A549 (cell line): ENCODE data around the gene CUL4A. TPM values are rescaled to one million over a fixed set of nuclear protein-coding genes. Genes with fewer than 3 reads are reported as not detected.

Experiments
- ATAC-seq, 2 experiments: fragments of 200-7000 bp in 1 of 2; fragments of >200 bp in 1 of 2; cut with Nextera tagmentation in 1 of 2; cut with Tn5 transposase in 1 of 2; 3 replicates each; pipeline versions ENCODE4 v1.8.0 to v1.9.1; 2018 to 2020; ENCODE audit warnings: mild to moderate bottlenecking in 1 of 2, moderate library complexity in 1 of 2
- CTCF ChIA-PET: fragments of 300-600 bp; sonication (Branson Sonifier 250); formaldehyde crosslinking; extraction: SDS; loops from one replicate; lab custom pipeline; 2021; ENCODE audit warnings: antibody characterized with exemption, inconsistent platforms; lab: Yijun Ruan, JAX
- POLR2A ChIA-PET: fragments of 350-600 bp; formaldehyde crosslinking; extraction: SDS; loops from one replicate; lab custom pipeline; 2021; ENCODE audit warnings: antibody characterized with exemption, inconsistent platforms; lab: Yijun Ruan, JAX
- DNase-seq, 2 experiments: peaks; one replicate each; pipeline versions ENCODE4 v3.0.0 to v3.0.0-alpha.2; 2011 to 2016; ENCODE audit warnings: low read depth in 1 of 2, low spot score in 1 of 2
- FAIRE-seq: peaks from 2 replicates; lab custom pipeline; 2011; peaks lifted over from hg19 to GRCh38; lab: Jason Lieb, UNC
- H3K27ac ChIP-seq, 2 experiments: fragments of >200 bp; sonication (Bioruptor Twin); formaldehyde crosslinking; 3 replicates each; pipeline ENCODE4 v1.5.1; 2016 to 2017
- H3K4me1 ChIP-seq: fragments of >200 bp; sonication (Bioruptor Twin); formaldehyde crosslinking; 3 replicates; pipeline ENCODE4 v1.6.1; 2016
- H3K4me2 ChIP-seq: fragments of >200 bp; sonication (Bioruptor Twin); formaldehyde crosslinking; 3 replicates; pipeline ENCODE4 v1.6.1; 2016
- H3K4me3 ChIP-seq: fragments of >200 bp; sonication (Bioruptor Twin); formaldehyde crosslinking; 3 replicates; pipeline ENCODE4 v1.5.1; 2016
- H3K9me3 ChIP-seq: fragments of >200 bp; sonication (Bioruptor Twin); formaldehyde crosslinking; 3 replicates; pipeline ENCODE4 v1.6.1; 2016
- BHLHE40 ChIP-seq: IDR thresholded peaks from 2 replicates; pipeline ENCODE4 v1.6.1; 2012; ENCODE audit warnings: low read depth, low read length, inconsistent platforms
- CBX8 ChIP-seq: fragments of 200-600 bp; sonication (generic); IDR thresholded peaks from 2 replicates; pipeline ENCODE4 v1.6.1; 2016
- CEBPB ChIP-seq, 2 experiments: fragments of >200 bp in 1 of 2; sonication (Bioruptor Twin) in 1 of 2; formaldehyde crosslinking in 1 of 2; IDR thresholded peaks; 2 replicates each; pipeline ENCODE4 v1.6.1; 2012 to 2016
- CHD4 ChIP-seq: fragments of 200-600 bp; sonication (generic); IDR thresholded peaks from 2 replicates; pipeline ENCODE4 v1.6.1; 2016; ENCODE audit warnings: antibody characterized with exemption, mild to moderate bottlenecking, borderline replicate concordance
- ESRRA ChIP-seq: fragments of 150-350 bp; IDR thresholded peaks from 2 replicates; pipeline ENCODE4 v1.6.1; 2014; ENCODE audit warnings: mild to moderate bottlenecking, low read length, borderline replicate concordance
- FOSB ChIP-seq: fragments of 250-450 bp; sonication (Bioruptor Pico); IDR thresholded peaks from 2 replicates; pipeline ENCODE4 v1.5.0; 2020; ENCODE audit warnings: mild to moderate bottlenecking, moderate library complexity
- POLR2A ChIP-seq: IDR thresholded peaks from 2 replicates; pipeline ENCODE4 v1.6.1; 2012; ENCODE audit warnings: mild to moderate bottlenecking, low read length
- RAD21 ChIP-seq, 2 experiments: fragments of >200 bp in 1 of 2; sonication (Bioruptor Twin) in 1 of 2; formaldehyde crosslinking in 1 of 2; IDR thresholded peaks in 1 of 2; conservative IDR thresholded peaks in 1 of 2; 2 replicates in 1 of 2; 3 replicates in 1 of 2; pipeline ENCODE4 v1.6.1; 2012 to 2018; ENCODE audit warnings: inconsistent platforms in 1 of 2
- RCOR1 ChIP-seq: fragments of 150-350 bp; IDR thresholded peaks from 2 replicates; pipeline ENCODE4 v1.6.1; 2014; ENCODE audit warnings: antibody characterized with exemption, low read length, low read depth
- WGBS: methylation state at CpG from one replicate; pipeline ENCODE4 v1.1.6; 2017; ENCODE audit errors: missing lambda C conversion rate; 5-methylcytosine and 5-hydroxymethylcytosine counted together
- polyA plus RNA-seq, 4 experiments: library from polyadenylated mRNA; depleted of rRNA in 3 of 4; stranded (reverse); fragments of >200 nt; fragmentation: RNase III in 1 of 4; extraction: RNeasy Plus Mini Kit Qiagen cat#74134 plus additional on column Dnase treatment in 1 of 4; gene quantifications; 2 replicates in 3 of 4; 3 replicates in 1 of 4; pipeline ENCODE4 v1.2.3, GENCODE V29; 2011 to 2017
- TF ChIP-seq, protein P1 (sequence below): IDR thresholded peaks from 2 replicates; pipeline ENCODE4 v1.6.1; 2012
- TF ChIP-seq, protein P2 (sequence below): fragments of 200-600 bp; sonication (generic); IDR thresholded peaks from 2 replicates; pipeline ENCODE4 v1.6.1; 2016; ENCODE audit warnings: antibody characterized with exemption, mild to moderate bottlenecking, moderate library complexity
- TF ChIP-seq, protein P3 (sequence below): fragments of 150-350 bp; IDR thresholded peaks from 2 replicates; pipeline ENCODE4 v1.6.1; 2014; ENCODE audit warnings: low read depth, mild to moderate bottlenecking, low read length
- TF ChIP-seq, protein P4 (sequence below): fragments of 450-650 bp; IDR thresholded peaks from 2 replicates; pipeline ENCODE4 v1.6.1; 2014; ENCODE audit warnings: antibody characterized with exemption
- TF ChIP-seq, protein P5 (sequence below): IDR thresholded peaks from 2 replicates; pipeline ENCODE4 v1.6.1; 2012

CUL4A gene
- polyA plus RNA-seq, 2 of the 4 experiments (the other 2 are of a cell fraction) = 49.6 to 55.4 TPM

DNA sequence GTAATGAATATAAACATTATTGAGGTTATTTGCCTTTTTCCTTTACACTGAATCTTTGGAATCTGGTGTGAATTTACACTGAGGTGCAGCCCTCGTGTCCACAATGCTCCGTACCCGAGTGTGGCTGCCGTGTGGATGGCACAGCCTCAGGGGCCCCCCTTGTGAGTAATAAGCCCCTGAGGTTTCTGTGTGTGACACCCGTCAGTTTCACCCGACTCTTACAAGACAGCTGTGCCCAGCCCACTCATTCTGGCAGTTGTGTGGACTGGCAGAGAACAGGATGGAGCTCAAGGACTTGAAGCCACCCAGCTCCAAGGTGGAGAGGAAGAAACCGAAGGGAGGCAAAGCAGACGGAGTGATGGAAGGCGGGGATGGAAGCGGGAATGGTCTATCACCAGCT lies 43.1 kb upstream of the CUL4A start:
- ChIA-PET CTCF (interaction anchor here (0.7 kb wide), 1 partner anchor 10 kb away, joined by 3 read pairs; no protein-coding TSS in a partner anchor), POLR2A (interaction anchor here (0.6 kb wide), 1 partner anchor 24 kb away, joined by 3 read pairs; no protein-coding TSS in a partner anchor)
- no peak overlapping the region for H3K27ac ChIP-seq
- no peaks in the 10 kb centered on the region for H3K4me1 ChIP-seq
- no peak overlapping the region for H3K4me2 ChIP-seq
- FAIRE-seq (no peak), ATAC-seq (no peak), DNase-seq (no peak)
- H3K4me3 ChIP-seq = no peak overlapping the region
- no peaks in the 10 kb centered on the region for H3K9me3 ChIP-seq
- TF ChIP-seq, protein P1, sequence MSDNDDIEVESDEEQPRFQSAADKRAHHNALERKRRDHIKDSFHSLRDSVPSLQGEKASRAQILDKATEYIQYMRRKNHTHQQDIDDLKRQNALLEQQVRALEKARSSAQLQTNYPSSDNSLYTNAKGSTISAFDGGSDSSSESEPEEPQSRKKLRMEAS = no peak
- TF ChIP-seq CHD4 (no peak), CBX8 (no peak), RAD21 (conservative IDR thresholded peaks at IDR 0.05 in 1 of 2, IDR thresholded peaks at IDR 0.05 in 1 of 2) (no peak), RCOR1 (no peak), FOSB (CRISPR knock-in tag) (no peak), CEBPB (IDR thresholded peaks at IDR 0.05) (no peak)
- TF ChIP-seq, protein P2, sequence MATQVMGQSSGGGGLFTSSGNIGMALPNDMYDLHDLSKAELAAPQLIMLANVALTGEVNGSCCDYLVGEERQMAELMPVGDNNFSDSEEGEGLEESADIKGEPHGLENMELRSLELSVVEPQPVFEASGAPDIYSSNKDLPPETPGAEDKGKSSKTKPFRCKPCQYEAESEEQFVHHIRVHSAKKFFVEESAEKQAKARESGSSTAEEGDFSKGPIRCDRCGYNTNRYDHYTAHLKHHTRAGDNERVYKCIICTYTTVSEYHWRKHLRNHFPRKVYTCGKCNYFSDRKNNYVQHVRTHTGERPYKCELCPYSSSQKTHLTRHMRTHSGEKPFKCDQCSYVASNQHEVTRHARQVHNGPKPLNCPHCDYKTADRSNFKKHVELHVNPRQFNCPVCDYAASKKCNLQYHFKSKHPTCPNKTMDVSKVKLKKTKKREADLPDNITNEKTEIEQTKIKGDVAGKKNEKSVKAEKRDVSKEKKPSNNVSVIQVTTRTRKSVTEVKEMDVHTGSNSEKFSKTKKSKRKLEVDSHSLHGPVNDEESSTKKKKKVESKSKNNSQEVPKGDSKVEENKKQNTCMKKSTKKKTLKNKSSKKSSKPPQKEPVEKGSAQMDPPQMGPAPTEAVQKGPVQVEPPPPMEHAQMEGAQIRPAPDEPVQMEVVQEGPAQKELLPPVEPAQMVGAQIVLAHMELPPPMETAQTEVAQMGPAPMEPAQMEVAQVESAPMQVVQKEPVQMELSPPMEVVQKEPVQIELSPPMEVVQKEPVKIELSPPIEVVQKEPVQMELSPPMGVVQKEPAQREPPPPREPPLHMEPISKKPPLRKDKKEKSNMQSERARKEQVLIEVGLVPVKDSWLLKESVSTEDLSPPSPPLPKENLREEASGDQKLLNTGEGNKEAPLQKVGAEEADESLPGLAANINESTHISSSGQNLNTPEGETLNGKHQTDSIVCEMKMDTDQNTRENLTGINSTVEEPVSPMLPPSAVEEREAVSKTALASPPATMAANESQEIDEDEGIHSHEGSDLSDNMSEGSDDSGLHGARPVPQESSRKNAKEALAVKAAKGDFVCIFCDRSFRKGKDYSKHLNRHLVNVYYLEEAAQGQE = no peak
- TF ChIP-seq, protein P3, sequence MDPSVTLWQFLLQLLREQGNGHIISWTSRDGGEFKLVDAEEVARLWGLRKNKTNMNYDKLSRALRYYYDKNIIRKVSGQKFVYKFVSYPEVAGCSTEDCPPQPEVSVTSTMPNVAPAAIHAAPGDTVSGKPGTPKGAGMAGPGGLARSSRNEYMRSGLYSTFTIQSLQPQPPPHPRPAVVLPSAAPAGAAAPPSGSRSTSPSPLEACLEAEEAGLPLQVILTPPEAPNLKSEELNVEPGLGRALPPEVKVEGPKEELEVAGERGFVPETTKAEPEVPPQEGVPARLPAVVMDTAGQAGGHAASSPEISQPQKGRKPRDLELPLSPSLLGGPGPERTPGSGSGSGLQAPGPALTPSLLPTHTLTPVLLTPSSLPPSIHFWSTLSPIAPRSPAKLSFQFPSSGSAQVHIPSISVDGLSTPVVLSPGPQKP = no peak
- 87% methylated on average over 10 of the region's 10 CpGs for WGBS

DNA sequence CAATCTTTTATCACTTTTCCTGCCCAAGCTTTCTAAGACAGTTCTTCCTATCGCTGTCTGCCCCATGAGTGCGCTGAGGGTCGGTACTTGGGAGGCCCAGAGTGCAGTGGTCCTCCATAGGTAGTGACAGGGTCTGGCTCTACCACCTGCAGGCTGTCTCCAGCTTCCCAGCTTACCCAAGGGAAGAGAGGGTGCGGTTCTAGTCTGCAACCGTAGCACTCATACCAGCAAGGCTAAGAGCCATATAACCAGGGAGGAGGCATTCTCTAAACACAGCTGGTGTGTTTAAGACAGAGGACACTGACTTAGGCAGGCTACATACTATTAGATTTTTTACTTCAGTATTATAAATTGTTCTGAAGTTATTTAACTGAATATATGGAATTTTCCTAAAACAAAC lies 42.7 kb upstream of the CUL4A start:
- no peak for FAIRE-seq
- Histone ChIP-seq H3K9me3 (no peaks in the 10 kb centered on the region), H3K4me1 (no peaks in the 10 kb centered on the region), H3K4me3 (no peak overlapping the region), H3K27ac (no peak overlapping the region), H3K4me2 (no peak overlapping the region)
- ChIA-PET CTCF (interaction anchor here (0.7 kb wide), 1 partner anchor 10 kb away, joined by 3 read pairs; no protein-coding TSS in a partner anchor), POLR2A (interaction anchor here (0.6 kb wide), 1 partner anchor 23 kb away, joined by 3 read pairs; no protein-coding TSS in a partner anchor)
- 90% methylated on average over 5 of the region's 5 CpGs for WGBS
- TF ChIP-seq, protein P4, sequence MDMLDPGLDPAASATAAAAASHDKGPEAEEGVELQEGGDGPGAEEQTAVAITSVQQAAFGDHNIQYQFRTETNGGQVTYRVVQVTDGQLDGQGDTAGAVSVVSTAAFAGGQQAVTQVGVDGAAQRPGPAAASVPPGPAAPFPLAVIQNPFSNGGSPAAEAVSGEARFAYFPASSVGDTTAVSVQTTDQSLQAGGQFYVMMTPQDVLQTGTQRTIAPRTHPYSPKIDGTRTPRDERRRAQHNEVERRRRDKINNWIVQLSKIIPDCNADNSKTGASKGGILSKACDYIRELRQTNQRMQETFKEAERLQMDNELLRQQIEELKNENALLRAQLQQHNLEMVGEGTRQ = no peak
- TF ChIP-seq BHLHE40 = no peak
- DNase-seq = no peak
- no peak for ATAC-seq

DNA sequence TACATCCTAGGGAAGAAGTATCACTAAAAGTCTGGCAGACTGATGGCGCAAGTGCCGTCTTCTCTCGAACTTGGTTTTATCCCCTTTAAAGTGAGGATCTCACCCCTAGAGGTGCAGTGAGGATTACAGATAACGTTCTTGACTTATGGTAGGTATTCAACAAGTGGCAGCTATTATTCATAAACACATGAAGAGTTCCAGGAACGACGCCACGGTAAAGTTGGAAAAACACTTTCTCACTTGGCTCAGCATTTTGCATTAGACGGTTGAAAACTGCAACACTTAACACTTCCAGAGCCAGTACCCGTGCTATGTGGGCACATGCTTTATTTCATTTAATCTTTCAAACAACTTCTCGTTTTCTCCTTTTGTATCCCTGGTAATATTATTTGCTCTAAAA lies 42.3 kb upstream of the CUL4A start:
- ATAC-seq = no peak
- POLR2A ChIA-PET = no interaction called here
- WGBS = 95% methylated on average over 10 of the region's 10 CpGs
- no peak for FAIRE-seq
- no peak for TF ChIP-seq ESRRA
- TF ChIP-seq, protein P5, sequence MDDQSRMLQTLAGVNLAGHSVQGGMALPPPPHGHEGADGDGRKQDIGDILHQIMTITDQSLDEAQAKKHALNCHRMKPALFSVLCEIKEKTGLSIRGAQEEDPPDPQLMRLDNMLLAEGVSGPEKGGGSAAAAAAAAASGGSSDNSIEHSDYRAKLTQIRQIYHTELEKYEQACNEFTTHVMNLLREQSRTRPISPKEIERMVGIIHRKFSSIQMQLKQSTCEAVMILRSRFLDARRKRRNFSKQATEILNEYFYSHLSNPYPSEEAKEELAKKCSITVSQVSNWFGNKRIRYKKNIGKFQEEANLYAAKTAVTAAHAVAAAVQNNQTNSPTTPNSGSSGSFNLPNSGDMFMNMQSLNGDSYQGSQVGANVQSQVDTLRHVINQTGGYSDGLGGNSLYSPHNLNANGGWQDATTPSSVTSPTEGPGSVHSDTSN = no peak
- TF ChIP-seq POLR2A = no peak
- no peak for TF ChIP-seq FOSB (CRISPR knock-in tag)
- TF ChIP-seq CBX8 = no peak
- Histone ChIP-seq H3K4me1 (no peaks in the 10 kb centered on the region), H3K4me3 (no peak overlapping the region), H3K4me2 (no peak overlapping the region), H3K9me3 (no peaks in the 10 kb centered on the region), H3K27ac (no peak overlapping the region)
- no peak for DNase-seq
- CTCF ChIA-PET = no interaction called here
